ENCODE results near the gene NPR2. TPM values are rescaled to one million over a fixed set of nuclear protein-coding genes. Genes with fewer than 3 reads are reported as not detected.

Gene NPR2
- total RNA-seq, 4 donors from 2014 or later, result 0.08 to 12.2 (median 1.8) TPM

DNA sequence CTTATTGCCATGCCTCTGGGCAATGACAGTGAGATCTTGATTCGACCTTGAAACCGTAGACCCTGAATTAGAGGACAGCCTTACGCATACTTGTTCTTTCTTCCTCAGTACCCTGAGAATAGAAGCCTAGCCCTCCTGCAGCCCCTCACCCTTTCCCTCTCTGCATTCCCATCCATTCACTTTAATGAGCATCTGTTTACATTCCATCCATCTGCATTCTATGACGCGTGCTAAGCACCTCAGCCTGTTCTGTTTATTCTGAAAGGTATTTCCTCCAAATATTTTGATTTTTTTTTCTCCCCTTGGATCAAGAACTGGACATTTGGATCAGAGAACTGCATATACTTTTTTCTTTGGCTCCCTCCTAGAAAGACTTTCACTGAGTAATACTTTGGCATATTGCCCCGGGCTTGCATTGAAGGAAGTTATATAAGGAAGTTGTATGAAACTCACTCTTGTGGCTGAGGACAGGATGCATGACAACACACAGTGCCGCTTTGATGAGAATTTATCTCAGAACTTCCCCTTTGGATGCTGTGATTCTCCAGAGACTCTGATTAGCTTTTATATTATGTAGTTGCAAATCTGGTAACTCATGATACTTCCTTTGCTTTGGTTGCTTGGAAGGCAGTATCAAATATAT lies 53.4 kb downstream of the NPR2 start:
- intact Hi-C loops (cut with DNase I), result no loop called here
- 14 to 33% methylated on average over 7 of the region's 7 CpGs for WGBS, 2 donors
- peak; percentile 35 for DNase-seq
- peaks cover 30 to 62% (median 33%) of the 10 kb centered on the region in 3 donors for H3K4me1 ChIP-seq
- TF ChIP-seq CTCF (IDR thresholded peaks at IDR 0.05) (no peak), POLR2A (IDR thresholded peaks at IDR 0.05) (no peak)
- no peak overlapping the region for H3K4me3 ChIP-seq
- peak overlapping the region; percentile 53 to 80 (median 70) for H3K27ac ChIP-seq
- H3K36me3 ChIP-seq, result peaks cover 0 to 10% (median 0%) of the 10 kb centered on the region in 3 donors
- H3K9me3 ChIP-seq, result no peaks in the 10 kb centered on the region
- peaks cover 0 to 72% (median 0%) of the 10 kb centered on the region in 4 donors for H3K27me3 ChIP-seq

- WGBS, 2 donors, result 56 to 84% methylated on average over 22 to 39 of the region's 53 CpGs
- Histone ChIP-seq H3K27ac (peak overlapping the region in 3 of 4 donors; percentile 65 to 80 (median 75)), H3K27me3 (peaks cover 0 to 71% (median 0%) of the 10 kb centered on the region in 4 donors), H3K4me1 (peaks cover 30 to 62% (median 33%) of the 10 kb centered on the region in 3 donors), H3K36me3 (peaks cover 0 to 10% (median 0%) of the 10 kb centered on the region in 3 donors), H3K9me3 (no peaks in the 10 kb centered on the region), H3K4me3 (no peak overlapping the region)
- no peak for DNase-seq
- intact Hi-C loops (cut with DNase I), result no loop called here
- TF ChIP-seq CTCF (IDR thresholded peaks at IDR 0.05) (no peak), POLR2A (IDR thresholded peaks at IDR 0.05) (no peak)
These were observed 54.7 kb downstream of the NPR2 start for GRCh38 chr9:35845824-35846771.

- H3K4me1 ChIP-seq, result peaks cover 30 to 54% (median 33%) of the 10 kb centered on the region in 3 donors
- no peaks in the 10 kb centered on the region for H3K9me3 ChIP-seq
- intact Hi-C loops (cut with DNase I), result no loop called here
- TF ChIP-seq POLR2A (IDR thresholded peaks at IDR 0.05) (no peak), CTCF (IDR thresholded peaks at IDR 0.05) (no peak)
- no peak overlapping the region for H3K4me3 ChIP-seq
- WGBS, 2 donors, result 36 to 39% methylated on average over 4 of the region's 4 CpGs
- no peak for DNase-seq
- peaks cover 0 to 70% (median 0%) of the 10 kb centered on the region in 4 donors for H3K27me3 ChIP-seq
- H3K36me3 ChIP-seq, result peaks cover 0 to 16% (median 0%) of the 10 kb centered on the region in 3 donors
- peak overlapping the region in 3 of 4 donors; percentile 26 to 67 (median 45) for H3K27ac ChIP-seq
These were observed 56.6 kb downstream of the NPR2 start for GRCh38 chr9:35847792-35848572.

GRCh38 chr9:35852267-35852815 lies 61.0 kb downstream of the NPR2 start:
- intact Hi-C loops (cut with DNase I), result no loop called here
- WGBS, 2 donors, result 86 to 95% methylated on average over 1 to 2 of the region's 2 CpGs
- peaks cover 0 to 12% (median 6%) of the 10 kb centered on the region in 3 donors for H3K4me1 ChIP-seq
- TF ChIP-seq CTCF (IDR thresholded peaks at IDR 0.05), result no peak
- no peak for TF ChIP-seq POLR2A (IDR thresholded peaks at IDR 0.05)
- H3K36me3 ChIP-seq, result peaks cover 0 to 11% (median 0%) of the 10 kb centered on the region in 3 donors
- H3K4me3 ChIP-seq, result no peak overlapping the region
- H3K27me3 ChIP-seq, result peaks cover 0 to 86% (median 0%) of the 10 kb centered on the region in 4 donors
- H3K9me3 ChIP-seq, result no peaks in the 10 kb centered on the region
- DNase-seq, result no peak
- H3K27ac ChIP-seq, result no peak overlapping the region

Data from esophagus squamous epithelium (tissue), 5 donors.